Endodermal cell (in vitro differentiated cells): ENCODE measurements around the gene SLC35F1. TPM values are rescaled to one million over a fixed set of nuclear protein-coding genes. Genes with fewer than 3 reads are reported as not detected.

Source experiments
- DNase-seq: peaks from one replicate; pipeline ENCODE4 v3.0.0-alpha.2; 2017
- H3K27ac ChIP-seq: 2 replicates; pipeline ENCODE4 v1.5.1; 2013; ENCODE audit warnings: mild to moderate bottlenecking, low read depth, low read length, moderate library complexity
- H3K27me3 ChIP-seq: 2 replicates; pipeline ENCODE4 v1.6.1; 2013; ENCODE audit warnings: mild to moderate bottlenecking, low read length, moderate library complexity; ENCODE audit not compliant: insufficient read depth, control insufficient read depth, poor library complexity, severe bottlenecking
- H3K36me3 ChIP-seq: 2 replicates; pipeline ENCODE4 v1.7.0; 2013; ENCODE audit warnings: mild to moderate bottlenecking, low read length, moderate library complexity; ENCODE audit not compliant: control insufficient read depth, insufficient read depth
- H3K4me1 ChIP-seq: one replicate; pipeline ENCODE4 v1.7.0; 2013; ENCODE audit warnings: low read length; ENCODE audit not compliant: control insufficient read depth, insufficient read depth
- H3K4me3 ChIP-seq: 2 replicates; pipeline ENCODE4 v1.5.1; 2013; ENCODE audit warnings: mild to moderate bottlenecking, low read length, moderate library complexity
- H3K9ac ChIP-seq: 2 replicates; pipeline ENCODE4 v1.6.1; 2013; ENCODE audit warnings: mild to moderate bottlenecking, low read length, moderate library complexity; ENCODE audit not compliant: poor library complexity, severe bottlenecking; ENCODE audit errors: extremely low read depth
- H3K9me3 ChIP-seq: 2 replicates; pipeline ENCODE4 v1.6.1; 2013; ENCODE audit warnings: mild to moderate bottlenecking, low read length, moderate library complexity; ENCODE audit not compliant: control insufficient read depth
- H3K27ac Mint-ChIP-seq: 2 replicates; pipeline ENCODE4 v1.8.0; 2020; ENCODE audit warnings: mixed read lengths
- H3K27me3 Mint-ChIP-seq: 2 replicates; pipeline ENCODE4 v1.8.0; 2021; ENCODE audit warnings: mild to moderate bottlenecking, mixed read lengths; ENCODE audit not compliant: insufficient read depth
- H3K36me3 Mint-ChIP-seq: 2 replicates; pipeline ENCODE4 v1.8.0; 2020; ENCODE audit warnings: low read depth, mixed read lengths
- H3K4me1 Mint-ChIP-seq: 2 replicates; pipeline ENCODE4 v1.8.0; 2020; ENCODE audit warnings: mixed read lengths
- H3K4me3 Mint-ChIP-seq: 2 replicates; pipeline ENCODE4 v1.8.0; 2020; ENCODE audit warnings: mild to moderate bottlenecking, moderate library complexity, mixed read lengths
- H3K9me3 Mint-ChIP-seq: 2 replicates; pipeline ENCODE4 v1.8.0; 2020; ENCODE audit warnings: mild to moderate bottlenecking, mixed read lengths
- CTCF ChIP-seq: fragments of 200-600 bp; sonication (generic); conservative IDR thresholded peaks from 2 replicates; pipeline ENCODE4 v1.5.0; 2021; ENCODE audit warnings: antibody characterized with exemption, mild to moderate bottlenecking
- WGBS, 2 experiments: methylation state at CpG; one replicate each; pipeline versions ENCODE4 v1.1.5 to v1.1.7; 2013; ENCODE audit warnings: missing lambda C conversion rate in 2 of 2, mixed read lengths in 1 of 2; ENCODE audit not compliant: insufficient coverage in 1 of 2, insufficient read length in 1 of 2; 5-methylcytosine and 5-hydroxymethylcytosine counted together
- total RNA-seq, 2 donors: library from RNA; stranded (reverse); fragmentation: NEBNext Ultra II Directional in 1 of 2; extraction: Animal tissue kit (Norgen Biotek cat#: 25700) in 1 of 2; gene quantifications; 2 replicates in 1 of 2; 3 replicates in 1 of 2; pipeline ENCODE4 v1.2.1, GENCODE V29; 2021

SLC35F1 gene
- total RNA-seq, 2 donors from 2014 or later: 6.7 to 12.8 TPM

- no peak for DNase-seq
- H3K9ac ChIP-seq: no peak overlapping the region
Measured at GRCh38 chr6:118324116-118324515, 417.1 kb downstream of the SLC35F1 start.

GRCh38 chr6:118325220-118325860 lies 418.3 kb downstream of the SLC35F1 start:
- WGBS, 2 experiments: 86 to 91% methylated on average over 8 to 10 of the region's 10 CpGs
- Mint-ChIP-seq H3K27me3 (no peaks in the 10 kb centered on the region), H3K4me3 (no peak overlapping the region), H3K4me1 (no peaks in the 10 kb centered on the region), H3K9me3 (no peaks in the 10 kb centered on the region), H3K36me3 (no peaks in the 10 kb centered on the region), H3K27ac (no peak overlapping the region)
- H3K9me3 ChIP-seq: no peaks in the 10 kb centered on the region
- no peak for TF ChIP-seq CTCF
- H3K36me3 ChIP-seq: no peaks in the 10 kb centered on the region
- H3K9ac ChIP-seq: no peak overlapping the region
- DNase-seq: no peak
- H3K27me3 ChIP-seq: no peaks in the 10 kb centered on the region
- no peak overlapping the region for H3K4me3 ChIP-seq
- no peaks in the 10 kb centered on the region for H3K4me1 ChIP-seq
- H3K27ac ChIP-seq: no peak overlapping the region

More at GRCh38 chr6:118324116-118324515, 417.1 kb downstream of the SLC35F1 start:
- Mint-ChIP-seq H3K4me3 (no peak overlapping the region), H3K27me3 (no peaks in the 10 kb centered on the region), H3K27ac (no peak overlapping the region), H3K4me1 (no peaks in the 10 kb centered on the region), H3K36me3 (no peaks in the 10 kb centered on the region), H3K9me3 (no peaks in the 10 kb centered on the region)
- Histone ChIP-seq H3K4me1 (no peaks in the 10 kb centered on the region), H3K27me3 (no peaks in the 10 kb centered on the region), H3K36me3 (no peaks in the 10 kb centered on the region), H3K4me3 (no peak overlapping the region), H3K27ac (no peak overlapping the region), H3K9me3 (no peaks in the 10 kb centered on the region)
- WGBS, 2 experiments: 76 to 82% methylated on average over 2 to 5 of the region's 5 CpGs
- no peak for TF ChIP-seq CTCF

GRCh38 chr6:118326712-118327111 lies 419.6 kb downstream of the SLC35F1 start:
- H3K27ac Mint-ChIP-seq: no peak overlapping the region

More at GRCh38 chr6:118326712-118327111, 419.6 kb downstream of the SLC35F1 start:
- Histone ChIP-seq H3K4me1 (no peaks in the 10 kb centered on the region), H3K9me3 (no peaks in the 10 kb centered on the region), H3K4me3 (no peak overlapping the region), H3K27me3 (no peaks in the 10 kb centered on the region), H3K27ac (no peak overlapping the region), H3K36me3 (no peaks in the 10 kb centered on the region), H3K9ac (no peak overlapping the region)
- DNase-seq: no peak
- Mint-ChIP-seq H3K4me3 (no peak overlapping the region), H3K9me3 (no peaks in the 10 kb centered on the region), H3K36me3 (no peaks in the 10 kb centered on the region), H3K27me3 (no peaks in the 10 kb centered on the region), H3K4me1 (no peaks in the 10 kb centered on the region)
- TF ChIP-seq CTCF: no peak
